T-cell (primary cell): ENCODE data around the gene ZNF487. TPM values are rescaled to one million over a fixed set of nuclear protein-coding genes. Genes with fewer than 3 reads are reported as not detected.
A peak's percentile ranks its signal among the peaks of the same experiment; 100 is the strongest.
"Not testable (repeated sequence)": the region's sequence is repeated elsewhere in the genome, so short reads cannot be mapped to it uniquely, and the experiment has no call there.

Experiments
- ATAC-seq, 4 experiments: fragments of 200-7000 bp in 3 of 4; fragments of 150-1000 bp in 1 of 4; cut with Tn5 transposase; replicated peaks in 1 of 4; 1 replicate in 3 of 4; 2 replicates in 1 of 4; pipeline ENCODE4 v1.10.0; 2021; ENCODE audit warnings: moderate library complexity in 3 of 4, mild to moderate bottlenecking in 2 of 4, moderate number of reproducible peaks in 1 of 4
- CTCF ChIA-PET, 2 donors: fragments of 300-600 bp; sonication (Branson Sonifier 250); formaldehyde crosslinking; loops; one replicate each; lab custom pipeline; 2022; ENCODE audit warnings: antibody characterized with exemption in 2 of 2; lab: Charles Lee
- POLR2A ChIA-PET, 2 donors: fragments of 300-600 bp; sonication (Branson Sonifier 250); formaldehyde crosslinking; loops; one replicate each; lab custom pipeline; 2022; ENCODE audit warnings: antibody characterized with exemption in 2 of 2; lab: Charles Lee
- DNase-seq, 35 experiments: peaks; one replicate each; pipeline versions ENCODE4 v3.0.0 to v3.0.0-alpha.2; 2013 to 2023
- H3K27ac ChIP-seq: one replicate; pipeline ENCODE4 v1.5.1; 2013; ENCODE audit warnings: low read length
- H3K27me3 ChIP-seq, 2 experiments: replicated peaks in 1 of 2; 1 replicate in 1 of 2; 2 replicates in 1 of 2; pipeline versions ENCODE4 v1.6.1 to v1.7.0; 2013; ENCODE audit warnings: low read length in 1 of 2, mixed read lengths in 1 of 2; ENCODE audit not compliant: control insufficient read depth in 2 of 2, insufficient read depth in 2 of 2; ENCODE audit errors: extremely low read depth in 1 of 2
- H3K36me3 ChIP-seq, 2 donors: 1 replicate in 1 of 2; 2 replicates in 1 of 2; pipeline versions ENCODE4 v1.6.1 to v1.7.0; 2013; ENCODE audit warnings: low read length in 1 of 2; ENCODE audit not compliant: control insufficient read depth in 2 of 2, insufficient read depth in 1 of 2; ENCODE audit errors: extremely low read depth in 1 of 2
- H3K4me1 ChIP-seq, 2 experiments: 1 replicate in 1 of 2; 2 replicates in 1 of 2; pipeline versions ENCODE4 v1.6.1 to v1.7.0; 2013; ENCODE audit warnings: low read length in 2 of 2, mixed read lengths in 1 of 2; ENCODE audit not compliant: insufficient read depth in 2 of 2, control insufficient read depth in 1 of 2; ENCODE audit errors: extremely low read depth in 1 of 2
- H3K4me3 ChIP-seq, 2 donors: 1 replicate in 1 of 2; 2 replicates in 1 of 2; pipeline versions ENCODE4 v1.5.1 to v1.7.0; 2013; ENCODE audit warnings: mild to moderate bottlenecking in 2 of 2, low read length in 1 of 2, moderate library complexity in 1 of 2; ENCODE audit not compliant: control insufficient read depth in 1 of 2; ENCODE audit errors: extremely low read depth in 1 of 2
- H3K9me3 ChIP-seq: 2 replicates; pipeline ENCODE4 v1.7.0; 2013
- H3K27ac Mint-ChIP-seq, 2 donors: one replicate each; pipeline ENCODE4 v1.8.0; 2020 to 2021; ENCODE audit warnings: mild to moderate bottlenecking in 2 of 2, mixed read lengths in 2 of 2
- H3K27me3 Mint-ChIP-seq, 2 donors: one replicate each; pipeline ENCODE4 v1.8.0; 2021 to 2022; ENCODE audit warnings: mixed read lengths in 2 of 2
- H3K36me3 Mint-ChIP-seq: one replicate; pipeline ENCODE4 v1.8.0; 2021; ENCODE audit warnings: mixed read lengths
- H3K4me1 Mint-ChIP-seq, 3 donors: one replicate each; pipeline ENCODE4 v1.8.0; 2020 to 2022; ENCODE audit warnings: mixed read lengths in 3 of 3, mild to moderate bottlenecking in 1 of 3
- H3K4me3 Mint-ChIP-seq, 3 donors: one replicate each; pipeline ENCODE4 v1.8.0; 2020 to 2022; ENCODE audit warnings: mild to moderate bottlenecking in 3 of 3, mixed read lengths in 3 of 3, moderate library complexity in 3 of 3
- H3K9me3 Mint-ChIP-seq, 3 donors: one replicate each; pipeline ENCODE4 v1.8.0; 2020 to 2022; ENCODE audit warnings: mixed read lengths in 3 of 3
- WGBS: methylation state at CpG from one replicate; pipeline ENCODE4 v1.1.5; 2013; ENCODE audit warnings: missing lambda C conversion rate; ENCODE audit not compliant: insufficient coverage; 5-methylcytosine and 5-hydroxymethylcytosine counted together
- total RNA-seq, 35 experiments: library from RNA in 6 of 35; stranded (reverse) in 6 of 35; fragments of 120-200 nt in 1 of 35; gene quantifications; one replicate each; pipeline versions ENCODE4 v1.2.1 to v1.2.4 and lab custom pipeline; 2013 to 2026

Gene ZNF487
- total RNA-seq, 5 donors from 2014 or later (not counting 1 experiment from before 2014, with no cell fraction given) = 3.2 to 8.5 (median 5.2) TPM

DNA sequence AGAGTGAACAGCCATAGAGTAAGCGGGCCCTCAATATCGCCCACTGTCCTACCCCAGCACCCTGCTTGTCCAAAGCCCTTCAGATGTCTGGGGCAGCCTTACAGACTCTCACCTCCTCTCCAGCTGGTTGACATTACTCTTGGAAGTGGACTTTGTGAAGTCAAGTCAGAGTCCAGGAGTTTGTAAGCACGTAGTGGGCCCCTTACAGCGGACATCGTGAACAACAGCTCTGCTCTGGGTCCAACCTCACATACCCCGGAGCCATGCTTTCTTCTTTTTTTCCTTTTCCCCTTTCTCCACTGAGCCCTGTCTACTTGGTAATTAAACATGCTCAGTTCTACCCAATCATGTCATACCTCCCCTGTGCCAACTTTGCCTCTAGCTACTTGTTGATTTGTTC lies 45.4 kb upstream of the ZNF487 start:
- H3K9me3 ChIP-seq = no peaks in the 10 kb centered on the region
- WGBS = 100% methylated on average over 2 of the region's 6 CpGs
- H3K4me1 Mint-ChIP-seq = peaks cover 82 to 90% (median 87%) of the 10 kb centered on the region in 3 donors
- H3K4me3 Mint-ChIP-seq = no peak overlapping the region
- peaks cover 67% of the 10 kb centered on the region for H3K36me3 Mint-ChIP-seq
- H3K4me3 ChIP-seq = no peak overlapping the region
- DNase-seq (no peak), ATAC-seq (no peak)
- peak overlapping the region; percentile 10 to 87 for H3K27ac Mint-ChIP-seq
- no peaks in the 10 kb centered on the region for H3K9me3 Mint-ChIP-seq
- H3K4me1 ChIP-seq = peaks cover 24 to 65% of the 10 kb centered on the region in 2 experiments
- H3K27me3 Mint-ChIP-seq = no peaks in the 10 kb centered on the region
- ChIA-PET CTCF (interaction anchor here in 1 of 2 donors (0.6 kb wide), 1 partner anchor 53 kb away, joined by 3 read pairs; no protein-coding TSS in a partner anchor), POLR2A (interaction anchor here (0.5 to 0.6 kb wide), 2 partner anchors 12 to 70 kb away, joined by 4 to 5 read pairs; no protein-coding TSS in a partner anchor)
- H3K27ac ChIP-seq = no peak overlapping the region
- no peaks in the 10 kb centered on the region for H3K27me3 ChIP-seq
- peaks cover 6 to 82% of the 10 kb centered on the region in 2 donors for H3K36me3 ChIP-seq

DNA sequence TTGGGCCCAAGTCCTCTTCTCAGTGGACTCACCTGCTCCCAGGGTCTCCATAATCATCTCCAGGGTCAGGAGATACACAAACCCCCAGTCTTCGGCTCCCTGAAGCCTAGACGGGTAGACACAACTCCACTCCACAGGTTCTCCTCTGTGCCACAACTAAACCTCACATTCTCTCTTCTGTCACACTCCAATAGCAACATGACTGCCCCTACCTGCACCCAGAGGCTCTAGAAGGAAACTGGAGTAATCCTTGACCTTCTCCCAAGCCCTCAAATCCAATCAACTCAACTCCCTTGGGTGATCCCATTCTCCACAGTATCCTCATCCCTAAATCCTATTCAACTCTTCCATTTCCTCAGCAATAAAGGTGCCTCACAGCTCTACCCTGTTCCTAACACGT lies 44.2 kb upstream of the ZNF487 start:
- DNase-seq (no peak), ATAC-seq (no peak)
- Histone ChIP-seq H3K36me3 (peaks cover 6 to 70% of the 10 kb centered on the region in 2 donors), H3K27ac (peak overlapping the region; percentile 12), H3K4me1 (peaks cover 26 to 61% of the 10 kb centered on the region in 2 experiments), H3K27me3 (no peaks in the 10 kb centered on the region), H3K4me3 (no peak overlapping the region), H3K9me3 (no peaks in the 10 kb centered on the region)
- H3K36me3 Mint-ChIP-seq = peaks cover 54% of the 10 kb centered on the region
- H3K27me3 Mint-ChIP-seq = no peaks in the 10 kb centered on the region
- 92% methylated on average over 2 of the region's 3 CpGs for WGBS
- peaks cover 77 to 84% (median 81%) of the 10 kb centered on the region in 3 donors for H3K4me1 Mint-ChIP-seq
- peak overlapping the region; percentile 66 to 75 for H3K27ac Mint-ChIP-seq
- H3K9me3 Mint-ChIP-seq = no peaks in the 10 kb centered on the region
- ChIA-PET POLR2A (no interaction called here), CTCF (interaction anchor here (0.7 to 1.7 kb wide), 2 partner anchors 28 to 69 kb away, joined by 4 read pairs; no protein-coding TSS in a partner anchor)
- H3K4me3 Mint-ChIP-seq = no peak overlapping the region

DNA sequence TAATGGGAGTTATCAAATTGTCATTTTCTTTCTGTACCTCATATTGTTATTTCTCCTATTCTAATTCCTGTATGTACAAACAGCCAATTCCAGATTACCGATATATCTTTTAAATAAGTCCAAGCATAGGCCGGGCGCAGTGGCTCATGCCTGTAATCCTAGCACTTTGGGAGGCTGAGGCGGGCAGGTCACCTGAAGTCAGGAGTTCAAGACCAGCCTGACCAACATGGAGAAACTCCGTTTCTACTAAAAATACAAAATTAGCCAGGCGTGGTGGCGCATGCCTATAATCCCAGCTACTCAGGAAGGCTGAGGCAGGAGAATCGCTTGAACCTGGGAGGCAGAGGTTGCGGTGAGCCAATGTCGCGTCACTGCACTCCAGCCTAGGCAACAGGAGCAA lies 43.7 kb upstream of the ZNF487 start:
- H3K9me3 Mint-ChIP-seq, H3K27me3 Mint-ChIP-seq, H3K4me3 ChIP-seq, H3K4me3 Mint-ChIP-seq, ATAC-seq, H3K27me3 ChIP-seq, POLR2A ChIA-PET, H3K9me3 ChIP-seq, DNase-seq: not testable (repeated sequence)
- peak overlapping the region; percentile 12 for H3K27ac ChIP-seq
- H3K4me1 ChIP-seq = peaks cover 27 to 65% of the 10 kb centered on the region in 2 experiments
- Mint-ChIP-seq H3K36me3 (peaks cover 52% of the 10 kb centered on the region), H3K27ac (peak overlapping the region; percentile 66 to 75), H3K4me1 (peaks cover 77 to 84% (median 81%) of the 10 kb centered on the region in 3 donors)
- CTCF ChIA-PET = interaction anchor here (0.7 to 1.7 kb wide), 3 partner anchors 28 to 68 kb away, joined by 3 to 4 read pairs (median 4); no protein-coding TSS in a partner anchor
- H3K36me3 ChIP-seq = peaks cover 6 to 66% of the 10 kb centered on the region in 2 donors
- 92% methylated on average over 8 of the region's 11 CpGs for WGBS

DNA sequence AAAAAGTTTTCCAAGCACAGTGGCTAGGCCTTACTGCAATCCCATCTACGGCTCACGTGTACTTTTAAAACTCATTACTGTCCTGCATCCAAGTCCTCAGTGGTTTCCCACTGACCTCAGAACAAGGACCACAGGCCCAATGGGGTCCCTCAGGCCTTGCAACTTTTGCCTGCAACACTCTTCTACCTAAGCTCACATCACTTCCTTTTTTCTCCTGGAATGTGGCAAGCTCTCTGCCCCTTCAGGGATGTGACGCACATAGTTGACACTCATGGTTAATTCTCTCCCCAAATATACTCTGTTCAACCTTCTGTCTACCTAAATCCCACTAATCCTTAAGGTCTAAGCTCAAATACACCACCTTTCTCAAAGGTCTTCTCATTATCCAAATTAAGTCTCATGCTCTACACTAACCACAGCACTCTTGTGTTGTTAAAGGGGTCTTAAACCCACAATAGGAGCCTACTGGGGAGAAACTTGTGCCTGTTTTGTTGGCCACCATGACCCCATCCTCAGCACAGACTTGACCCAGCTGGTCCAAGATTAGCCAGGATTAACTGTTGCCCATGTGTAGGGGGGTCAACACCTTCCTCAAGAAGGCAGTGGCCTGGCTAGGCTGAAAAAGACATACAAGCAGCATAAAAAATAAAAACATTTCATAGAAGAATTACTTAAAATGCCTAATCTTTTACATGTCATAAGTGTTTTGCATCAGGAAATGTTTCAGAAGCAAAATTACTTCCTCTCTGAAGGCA lies 43.1 kb upstream of the ZNF487 start:
- POLR2A ChIA-PET = interaction anchor here in 1 of 2 donors (0.5 to 0.6 kb wide), 3 partner anchors 14 to 89 kb away, joined by 3 to 4 read pairs (median 4); no protein-coding TSS in a partner anchor
- no peaks in the 10 kb centered on the region for H3K27me3 Mint-ChIP-seq
- peaks cover 46% of the 10 kb centered on the region for H3K36me3 Mint-ChIP-seq
- Histone ChIP-seq H3K4me3 (no peak overlapping the region), H3K36me3 (peaks cover 6 to 60% of the 10 kb centered on the region in 2 donors), H3K4me1 (peaks cover 26 to 67% of the 10 kb centered on the region in 2 experiments), H3K27ac (peak overlapping the region; percentile 84), H3K9me3 (no peaks in the 10 kb centered on the region), H3K27me3 (no peaks in the 10 kb centered on the region)
- WGBS = 90% methylated on average over 3 of the region's 3 CpGs
- CTCF ChIA-PET = interaction anchor here (0.7 to 1.7 kb wide), 4 partner anchors 27 to 68 kb away, joined by 3 to 4 read pairs (median 4); no protein-coding TSS in a partner anchor
- H3K4me3 Mint-ChIP-seq = peak overlapping the region in 1 of 3 donors; percentile 20
- H3K4me1 Mint-ChIP-seq = peaks cover 77 to 84% (median 81%) of the 10 kb centered on the region in 3 donors
- no peaks in the 10 kb centered on the region for H3K9me3 Mint-ChIP-seq
- ATAC-seq = no peak
- H3K27ac Mint-ChIP-seq = peak overlapping the region; percentile 76 to 94
- no peak for DNase-seq

DNA sequence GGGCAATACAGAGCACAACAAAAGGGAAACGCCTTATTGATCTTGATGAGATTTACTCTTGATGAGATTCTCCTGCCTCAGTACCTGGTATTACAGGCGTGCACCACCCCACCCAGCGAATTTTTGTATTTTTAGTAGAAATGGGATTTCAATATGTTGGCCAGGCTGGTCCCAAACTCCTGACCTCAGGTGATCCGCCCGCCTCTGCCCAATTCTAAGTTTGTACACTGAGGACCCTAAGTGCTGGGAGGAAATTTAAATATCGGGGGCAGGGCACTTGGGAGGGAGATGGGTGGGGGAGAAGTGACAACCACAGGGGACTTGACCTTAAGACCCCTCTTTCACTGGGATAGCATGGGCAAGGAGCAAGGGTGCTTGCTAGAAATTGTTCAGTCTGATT lies 42.0 kb upstream of the ZNF487 start:
- Histone ChIP-seq H3K4me3 (no peak overlapping the region), H3K9me3 (no peaks in the 10 kb centered on the region), H3K36me3 (peaks cover 6 to 55% of the 10 kb centered on the region in 2 donors), H3K4me1 (peaks cover 35 to 70% of the 10 kb centered on the region in 2 experiments), H3K27ac (peak overlapping the region; percentile 84), H3K27me3 (no peaks in the 10 kb centered on the region)
- POLR2A ChIA-PET = no interaction called here
- Mint-ChIP-seq H3K27ac (peak overlapping the region; percentile 76 to 94), H3K4me1 (peaks cover 77 to 86% (median 85%) of the 10 kb centered on the region in 3 donors), H3K4me3 (peak overlapping the region; percentile 85 to 97 (median 86)), H3K9me3 (no peaks in the 10 kb centered on the region), H3K36me3 (peaks cover 47% of the 10 kb centered on the region), H3K27me3 (no peaks in the 10 kb centered on the region)
- CTCF ChIA-PET = no interaction called here
- WGBS = no CpG with 5 or more reads among the region's 6 CpGs
- DNase-seq (no peak), ATAC-seq (no peak)

DNA sequence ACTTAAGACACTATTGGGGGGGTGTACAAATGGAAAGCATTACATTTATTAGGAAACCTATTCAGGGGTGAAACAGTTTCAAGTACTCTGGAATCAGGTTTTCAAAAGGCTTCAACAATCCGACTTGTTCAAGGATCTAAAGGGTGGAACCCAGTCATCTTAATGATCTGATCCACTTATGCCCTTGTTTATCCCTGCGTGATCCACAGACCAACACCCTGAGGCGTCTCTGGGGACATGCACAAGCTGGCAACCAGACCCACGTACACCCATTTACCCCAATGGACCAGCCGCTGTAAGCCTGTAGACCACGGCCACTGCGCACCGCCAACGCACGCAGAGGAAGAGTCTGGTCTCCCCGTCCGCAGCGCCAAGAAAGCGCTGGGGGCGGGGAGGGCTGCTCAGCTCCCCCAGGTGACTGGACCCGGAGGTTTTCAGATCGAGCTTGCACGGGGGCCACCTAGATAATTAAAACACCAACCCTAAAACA lies 41.3 kb upstream of the ZNF487 start:
- H3K4me1 ChIP-seq = peaks cover 40 to 70% of the 10 kb centered on the region in 2 experiments
- H3K9me3 ChIP-seq = no peaks in the 10 kb centered on the region
- ChIA-PET CTCF (interaction anchor here (0.8 to 1.3 kb wide), 3 partner anchors 12 to 59 kb away, joined by 3 to 5 read pairs (median 4); partner anchors contain the start of gene HNRNPF (in 1 of the 2)), POLR2A (interaction anchor here in 1 of 2 donors (0.6 to 1.6 kb wide), 3 partner anchors 12 to 601 kb away, joined by 3 to 10 read pairs (median 3); no protein-coding TSS in a partner anchor)
- DNase-seq = peak in 15 of 35 experiments; percentile 3 to 51 (median 18)
- peak in 1 of 4 experiments; percentile 3 for ATAC-seq
- peak overlapping the region; percentile 76 to 94 for H3K27ac Mint-ChIP-seq
- H3K36me3 Mint-ChIP-seq = peaks cover 40% of the 10 kb centered on the region
- peak overlapping the region; percentile 85 to 97 (median 86) for H3K4me3 Mint-ChIP-seq
- H3K36me3 ChIP-seq = peaks cover 5 to 48% of the 10 kb centered on the region in 2 donors
- no peaks in the 10 kb centered on the region for H3K9me3 Mint-ChIP-seq
- peak overlapping the region; percentile 84 for H3K27ac ChIP-seq
- no peaks in the 10 kb centered on the region for H3K27me3 Mint-ChIP-seq
- 36% methylated on average over 12 of the region's 18 CpGs for WGBS
- peaks cover 77 to 86% (median 85%) of the 10 kb centered on the region in 3 donors for H3K4me1 Mint-ChIP-seq
- H3K27me3 ChIP-seq = no peaks in the 10 kb centered on the region
- peak overlapping the region; percentile 64 to 80 for H3K4me3 ChIP-seq
